Urinary bladder (tissue), 4 donors: ENCODE measurements around the gene MAN1C1. TPM values are rescaled to one million over a fixed set of nuclear protein-coding genes. Genes with fewer than 3 reads are reported as not detected.

Experiments
- DNase-seq: peaks from one replicate; pipeline ENCODE4 v3.0.0-alpha.2; 2015; ENCODE audit errors: extremely low spot score
- H3K27ac ChIP-seq: one replicate; pipeline ENCODE4 v1.5.1; 2013; ENCODE audit warnings: low read depth, mild to moderate bottlenecking, moderate library complexity
- H3K36me3 ChIP-seq: one replicate; pipeline ENCODE4 v1.6.1; 2013; ENCODE audit warnings: mild to moderate bottlenecking, moderate library complexity; ENCODE audit not compliant: insufficient read depth
- H3K4me1 ChIP-seq: one replicate; pipeline ENCODE4 v1.6.1; 2013; ENCODE audit warnings: mild to moderate bottlenecking, moderate library complexity; ENCODE audit not compliant: insufficient read depth
- H3K4me3 ChIP-seq: one replicate; pipeline ENCODE4 v1.5.1; 2013; ENCODE audit warnings: low read depth, low read length
- WGBS: extraction: QIAGEN DNeasy Blood & Tissue Kit; methylation state at CpG from one replicate; pipeline ENCODE4 v1.1.7; 2013; 5-methylcytosine and 5-hydroxymethylcytosine counted together
- polyA plus RNA-seq: library from polyadenylated mRNA; stranded (reverse); fragments of 200-250 nt; gene quantifications from one replicate; pipeline ENCODE4 v1.2.3, GENCODE V29; 2013
- total RNA-seq: library from RNA; depleted of rRNA; stranded (reverse); fragments of >200 nt; gene quantifications from one replicate; pipeline ENCODE4 v1.2.3, GENCODE V29; 2014
- donor health status: healthy with polysubstance abuse.
- donor health status: healthy.

Gene MAN1C1
- total and polyA plus RNA-seq, 2 donors, result 18.2 to 26.4 TPM

DNA sequence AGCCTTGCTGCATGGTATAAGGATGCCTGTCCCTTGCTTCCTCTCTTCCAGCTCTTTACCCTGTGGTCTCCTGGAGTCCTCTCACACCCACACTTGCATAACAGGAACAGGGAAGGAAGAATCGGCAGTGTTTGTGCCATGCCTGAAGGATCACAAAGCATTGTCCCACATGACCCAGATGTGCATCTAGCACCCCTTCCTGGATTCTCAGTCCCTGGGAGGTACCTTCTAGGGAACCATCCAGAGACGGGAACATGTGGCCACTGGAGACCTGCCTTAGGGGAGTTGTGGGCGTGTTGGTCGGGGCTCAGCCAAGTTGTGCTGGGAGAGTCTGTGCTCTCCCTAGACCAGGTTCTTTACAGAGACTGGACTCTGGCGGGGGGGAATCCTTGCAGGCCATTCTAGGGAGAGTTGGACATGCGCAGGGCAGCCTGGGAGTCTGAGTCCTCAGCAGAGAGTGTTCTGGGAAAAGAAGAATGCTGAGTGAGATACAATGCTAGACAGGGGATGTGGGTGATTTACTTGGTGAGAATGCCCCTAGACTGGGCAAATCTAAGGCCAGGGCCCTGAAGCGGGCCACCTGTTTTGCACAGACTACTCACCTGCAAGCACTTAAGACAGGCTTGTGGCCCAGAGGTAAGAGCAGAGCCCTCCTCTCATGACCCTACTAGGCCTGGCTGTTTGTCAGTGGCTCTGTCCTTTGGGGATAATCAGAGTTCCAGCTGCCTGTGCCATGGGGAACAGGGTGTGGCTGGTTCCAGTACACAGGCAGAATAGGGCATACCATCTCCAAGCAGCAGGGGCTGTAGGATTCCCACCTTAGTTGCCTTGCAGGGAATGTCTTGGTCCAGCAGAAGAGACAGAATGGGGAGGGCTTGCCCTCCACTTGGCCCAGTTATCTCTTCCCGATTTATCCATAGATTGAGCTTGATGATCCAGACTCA, 89.8 kb downstream of the MAN1C1 start:
- no peaks in the 10 kb centered on the region for H3K4me1 ChIP-seq
- WGBS, result 93% methylated on average over 8 of the region's 8 CpGs
- DNase-seq, result no peak
- no peak overlapping the region for H3K4me3 ChIP-seq
- no peak overlapping the region for H3K27ac ChIP-seq
- no peaks in the 10 kb centered on the region for H3K36me3 ChIP-seq

DNA sequence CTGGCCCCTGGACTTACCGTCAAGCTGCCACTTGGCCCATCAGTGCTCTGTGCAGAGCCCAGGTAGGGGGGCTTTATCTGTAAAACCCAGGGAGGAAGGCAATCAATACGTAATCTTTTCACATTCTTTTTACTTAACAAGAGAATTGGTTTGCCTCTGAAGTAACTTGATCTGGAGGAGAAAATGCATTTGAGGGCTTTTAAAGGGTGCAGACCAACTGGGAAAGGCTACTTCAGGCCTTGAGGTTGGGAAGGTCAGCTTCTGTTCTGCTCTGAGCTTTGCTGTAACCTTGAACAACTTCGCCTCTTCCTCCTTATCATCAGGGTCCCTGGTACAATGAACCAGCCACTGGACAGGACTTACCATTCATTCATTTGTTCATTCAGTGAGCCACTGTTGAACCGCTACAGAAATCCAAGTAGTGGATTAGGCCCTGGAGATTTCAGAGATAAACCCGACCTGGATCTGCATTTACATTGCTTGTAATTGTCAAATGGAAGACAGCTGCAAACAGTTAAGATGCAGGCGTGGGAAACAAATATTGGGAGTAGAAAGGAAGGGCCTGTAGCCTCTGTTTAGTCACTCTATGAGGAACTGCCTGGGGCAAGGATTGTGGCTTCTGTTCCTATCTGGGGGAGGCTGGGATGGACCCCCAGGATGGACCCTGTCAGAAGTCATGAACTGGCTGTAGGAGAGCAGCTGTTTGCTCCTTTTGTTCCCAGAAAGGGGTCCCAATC, 90.9 kb downstream of the MAN1C1 start:
- Histone ChIP-seq H3K4me3 (no peak overlapping the region), H3K36me3 (no peaks in the 10 kb centered on the region), H3K4me1 (no peaks in the 10 kb centered on the region), H3K27ac (no peak overlapping the region)
- 74% methylated on average over 6 of the region's 6 CpGs for WGBS
- no peak for DNase-seq

DNA sequence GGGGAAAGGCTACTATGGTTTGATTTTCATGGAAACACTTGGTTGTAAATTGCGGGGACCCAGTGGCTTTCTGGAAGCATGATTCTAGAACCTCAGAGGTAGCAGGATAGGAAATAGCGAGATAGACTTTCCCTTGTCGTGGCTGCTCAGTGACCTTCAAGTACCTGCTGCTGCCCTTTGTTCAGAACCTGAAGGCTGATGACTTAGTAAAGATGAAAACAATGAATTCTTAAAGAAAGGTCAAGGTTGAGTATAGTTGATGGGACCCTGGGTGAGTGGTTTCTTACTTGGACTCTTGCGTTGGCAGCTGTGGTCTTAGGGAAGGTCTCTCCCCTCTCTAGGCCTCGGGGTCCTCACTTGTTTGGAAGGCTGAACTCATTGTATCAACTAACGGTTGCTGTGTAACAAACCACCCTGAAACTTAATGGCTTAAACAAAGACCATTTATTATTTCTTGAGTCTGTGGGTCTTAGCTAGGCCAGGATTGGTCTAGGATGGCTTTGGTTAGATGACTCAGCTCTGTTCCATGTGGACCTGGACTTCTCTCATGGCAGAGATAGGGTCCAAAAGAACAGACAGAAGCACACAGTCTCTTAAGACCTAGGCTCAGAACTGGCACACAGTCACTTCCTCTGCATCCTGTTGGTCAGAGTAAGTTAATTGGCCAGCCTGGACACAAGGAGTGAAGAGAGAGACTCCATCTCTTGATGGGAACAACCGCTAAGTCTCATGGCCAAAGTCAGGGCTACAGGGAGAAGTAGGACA, 94.2 kb downstream of the MAN1C1 start:
- Histone ChIP-seq H3K4me1 (no peaks in the 10 kb centered on the region), H3K36me3 (no peaks in the 10 kb centered on the region), H3K4me3 (no peak overlapping the region), H3K27ac (no peak overlapping the region)
- DNase-seq, result no peak
- 94% methylated on average over 7 of the region's 7 CpGs for WGBS

DNA sequence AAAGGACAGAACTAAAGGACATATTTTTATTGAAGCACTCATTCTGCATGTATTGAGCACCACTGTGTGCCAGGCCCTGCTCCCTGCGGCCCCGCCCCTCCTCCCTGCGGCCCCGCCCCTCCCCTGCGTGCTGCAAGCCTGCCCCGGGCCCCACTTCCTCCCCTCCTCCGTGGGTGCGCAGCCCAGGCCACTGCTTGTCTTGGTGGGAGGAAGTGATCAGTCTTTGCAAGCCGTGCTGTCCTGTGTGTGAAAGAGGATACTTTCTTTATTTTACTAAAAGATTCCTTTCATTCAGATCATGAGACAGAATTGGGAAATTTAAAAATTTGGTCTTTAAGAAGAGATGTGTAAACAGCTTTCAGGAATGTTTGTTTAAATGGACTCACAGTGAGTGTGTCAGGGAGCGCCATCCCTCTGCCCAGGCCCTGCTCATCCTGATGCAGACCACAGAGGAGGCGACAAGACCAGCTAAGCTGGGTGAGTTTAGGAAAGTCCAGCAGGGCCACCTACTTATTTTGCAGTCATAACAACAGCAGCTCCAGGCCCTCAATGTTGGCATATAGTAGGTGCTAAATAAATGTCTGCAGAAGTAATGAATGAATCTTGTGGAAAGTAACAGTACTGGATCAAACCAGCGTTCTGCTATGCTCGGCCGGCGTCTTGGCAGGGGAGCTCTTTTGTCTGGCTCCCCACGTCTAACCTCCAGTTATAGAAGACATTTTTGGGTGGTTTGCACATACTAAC, 95.1 kb downstream of the MAN1C1 start:
- 67% methylated on average over 16 of the region's 16 CpGs for WGBS
- no peak for DNase-seq
- Histone ChIP-seq H3K36me3 (no peaks in the 10 kb centered on the region), H3K4me1 (no peaks in the 10 kb centered on the region), H3K4me3 (no peak overlapping the region), H3K27ac (no peak overlapping the region)

DNA sequence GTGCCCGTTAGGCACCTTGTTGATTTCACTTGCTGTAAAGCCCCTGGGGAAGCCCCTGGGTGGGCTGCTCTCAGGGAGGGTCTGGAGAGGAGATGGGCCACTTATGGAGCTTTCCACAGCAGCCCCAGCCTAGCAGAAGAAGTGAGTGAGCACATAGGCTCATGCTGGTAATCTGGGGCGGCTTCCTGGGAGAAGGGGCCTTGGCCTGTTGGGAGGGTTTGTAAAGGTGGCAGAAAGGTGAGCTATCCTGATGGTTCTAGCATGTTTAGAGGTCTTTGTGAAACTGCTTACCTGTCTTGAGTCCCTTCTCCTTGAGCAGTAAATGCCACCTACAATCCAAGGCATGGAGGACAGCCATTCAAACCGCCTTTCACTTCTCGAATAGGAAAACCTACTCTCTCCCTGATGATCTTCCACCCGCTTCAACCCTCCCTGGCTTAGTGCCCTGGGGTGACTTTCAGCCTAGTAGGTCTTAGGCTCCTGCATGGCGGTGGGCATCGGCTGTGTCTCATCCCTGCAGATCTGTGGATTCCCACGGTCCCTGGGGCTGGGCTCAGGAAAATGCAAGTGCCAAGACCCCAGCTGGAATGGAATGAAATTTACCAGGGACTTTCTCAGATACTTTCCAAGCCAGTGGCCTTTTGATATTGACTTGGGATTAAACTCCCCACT, 95.8 kb downstream of the MAN1C1 start:
- 84% methylated on average over 8 of the region's 8 CpGs for WGBS
- H3K27ac ChIP-seq, result no peak overlapping the region
- no peak overlapping the region for H3K4me3 ChIP-seq
- H3K36me3 ChIP-seq, result no peaks in the 10 kb centered on the region
- DNase-seq, result no peak
- H3K4me1 ChIP-seq, result no peaks in the 10 kb centered on the region

DNA sequence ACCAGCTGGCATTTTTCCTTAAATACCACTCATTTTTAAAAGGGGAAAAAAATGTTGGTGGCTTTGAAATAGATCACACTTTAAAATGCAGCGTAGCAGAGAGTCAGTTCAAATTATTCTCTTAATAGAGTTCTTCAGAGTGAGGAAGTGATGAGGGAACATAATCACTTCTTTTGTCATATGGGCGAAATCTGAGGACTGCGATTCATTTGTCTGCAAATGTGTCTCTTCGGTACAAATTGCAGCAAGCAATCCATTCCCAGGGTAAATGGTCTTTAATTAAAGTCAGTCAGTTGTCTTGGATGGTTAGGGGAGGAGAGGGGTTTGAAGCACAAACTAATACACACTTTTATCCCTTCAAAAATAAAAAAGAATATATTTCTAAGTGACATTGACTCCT, 97.4 kb downstream of the MAN1C1 start:
- WGBS, result 87% methylated on average over 4 of the region's 4 CpGs
- DNase-seq, result no peak
- no peak overlapping the region for H3K4me3 ChIP-seq
- H3K36me3 ChIP-seq, result no peaks in the 10 kb centered on the region
- H3K27ac ChIP-seq, result no peak overlapping the region
- H3K4me1 ChIP-seq, result no peaks in the 10 kb centered on the region

DNA sequence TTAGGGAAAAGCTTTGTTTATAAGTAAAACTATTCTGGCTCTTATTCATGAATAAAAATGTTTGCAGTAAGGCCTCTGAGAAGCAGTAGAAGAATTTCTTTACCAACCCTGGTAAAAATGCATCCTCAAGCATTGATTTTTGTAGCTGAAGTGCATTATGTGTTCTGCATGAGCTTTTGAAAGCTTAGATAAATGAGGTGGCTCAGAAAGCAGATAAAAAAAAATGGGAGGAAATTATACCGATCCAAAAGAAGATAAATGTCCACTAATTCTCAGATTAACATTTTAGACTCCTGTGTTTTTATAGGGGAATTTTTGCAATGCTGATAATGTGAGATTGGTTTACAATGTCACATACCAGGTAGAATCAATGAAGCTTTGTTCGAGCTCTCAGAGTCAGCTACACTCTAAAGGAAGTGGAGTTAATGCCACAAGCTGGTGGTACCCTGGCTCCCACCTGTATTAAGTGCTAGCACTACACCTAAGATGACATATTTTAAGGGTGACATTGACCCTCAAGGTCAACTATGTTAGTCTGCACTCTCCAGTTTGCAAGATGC, 97.9 kb downstream of the MAN1C1 start:
- Histone ChIP-seq H3K4me3 (no peak overlapping the region), H3K4me1 (no peaks in the 10 kb centered on the region), H3K27ac (no peak overlapping the region), H3K36me3 (no peaks in the 10 kb centered on the region)
- WGBS, result 35% methylated on average over 2 of the region's 2 CpGs
- no peak for DNase-seq

DNA sequence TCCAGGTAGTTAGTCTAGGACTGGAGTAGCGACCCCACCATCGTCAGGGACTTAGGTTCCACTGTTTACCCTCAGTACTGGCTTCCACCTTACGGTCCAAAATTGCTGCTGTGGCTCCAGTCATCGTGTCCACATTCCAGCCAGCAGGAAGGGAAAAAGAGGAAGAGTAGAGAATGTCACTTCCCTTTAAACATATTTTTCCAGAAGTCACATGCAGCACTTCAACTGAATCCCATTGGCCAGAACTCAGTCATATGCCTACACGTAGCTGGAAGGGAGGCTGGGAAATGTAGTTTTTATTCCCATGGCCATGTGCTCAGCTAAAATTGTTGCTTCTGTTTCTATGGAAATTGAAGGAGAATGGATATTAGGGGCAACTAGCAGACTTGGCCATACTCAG, 99.3 kb downstream of the MAN1C1 start:
- H3K4me1 ChIP-seq, result no peaks in the 10 kb centered on the region
- H3K4me3 ChIP-seq, result no peak overlapping the region
- no peak for DNase-seq
- WGBS, result 98% methylated on average over 5 of the region's 5 CpGs
- H3K27ac ChIP-seq, result no peak overlapping the region
- no peaks in the 10 kb centered on the region for H3K36me3 ChIP-seq

DNA sequence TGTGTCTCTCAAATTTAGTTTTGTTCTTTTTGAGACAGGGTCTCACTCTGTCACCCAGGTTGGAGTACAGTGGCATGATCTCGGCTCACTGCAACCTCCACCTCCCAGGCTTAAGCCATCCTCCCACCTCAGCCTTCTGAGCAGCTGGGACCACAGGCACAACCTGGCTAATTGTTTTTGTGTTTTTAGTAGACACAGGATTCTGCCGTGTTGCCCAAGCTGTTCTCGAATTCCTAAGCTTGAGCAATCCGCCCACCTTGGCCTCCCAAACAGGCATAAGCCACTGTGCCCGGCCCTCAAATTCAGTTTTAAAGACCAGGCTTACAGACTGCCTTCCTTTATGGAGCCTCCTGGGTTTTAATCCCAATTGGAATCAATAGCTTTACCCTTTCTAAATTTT, 99.7 kb downstream of the MAN1C1 start:
- DNase-seq, result no peak
- H3K27ac ChIP-seq, result no peak overlapping the region
- no peak overlapping the region for H3K4me3 ChIP-seq
- H3K36me3 ChIP-seq, result no peaks in the 10 kb centered on the region
- no peaks in the 10 kb centered on the region for H3K4me1 ChIP-seq
- 88% methylated on average over 5 of the region's 5 CpGs for WGBS

DNA sequence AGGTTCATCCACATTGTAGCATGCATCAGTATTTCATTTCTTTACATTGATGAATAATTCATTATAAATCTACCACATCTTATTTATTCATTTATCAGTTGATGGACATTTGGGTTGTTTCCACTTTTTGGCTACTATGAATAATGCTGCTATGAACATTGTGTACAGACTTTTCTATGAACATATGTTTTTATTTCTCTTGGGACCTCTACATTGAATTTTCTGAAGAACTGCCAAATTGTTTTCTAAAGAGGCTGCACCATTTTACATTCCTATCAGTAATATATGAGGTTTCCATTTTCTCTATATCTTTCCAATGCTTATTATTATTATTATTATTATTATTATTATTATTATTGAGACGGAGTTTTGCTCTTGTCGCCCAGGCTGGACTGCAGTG, 102.1 kb downstream of the MAN1C1 start:
- Histone ChIP-seq H3K27ac (no peak overlapping the region), H3K36me3 (no peaks in the 10 kb centered on the region), H3K4me3 (no peak overlapping the region), H3K4me1 (no peaks in the 10 kb centered on the region)
- DNase-seq, result no peak
- WGBS, result 99% methylated on average over 2 of the region's 2 CpGs

DNA sequence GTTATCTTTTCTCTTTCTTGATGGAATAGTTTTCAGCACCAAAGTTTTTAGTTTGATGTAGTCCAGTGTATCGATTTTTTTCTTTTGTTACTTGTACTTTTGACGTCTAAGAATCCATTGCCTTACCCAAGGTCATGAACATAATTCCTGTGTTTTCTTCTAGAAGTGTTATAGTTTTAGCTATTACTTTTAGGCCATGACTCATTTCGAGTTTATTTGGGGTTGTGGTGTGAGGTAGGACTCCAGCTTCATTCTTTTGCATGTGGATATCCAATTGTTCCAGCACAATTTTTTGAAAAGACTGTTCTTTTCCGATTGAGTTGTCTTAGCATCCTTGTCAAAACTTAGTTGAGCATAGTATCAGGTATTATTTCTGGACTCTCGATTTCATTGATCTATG, 104.0 kb downstream of the MAN1C1 start:
- DNase-seq, result no peak
- H3K27ac ChIP-seq, result no peak overlapping the region
- H3K4me3 ChIP-seq, result no peak overlapping the region
- H3K4me1 ChIP-seq, result no peaks in the 10 kb centered on the region
- H3K36me3 ChIP-seq, result no peaks in the 10 kb centered on the region
- 82% methylated on average over 5 of the region's 5 CpGs for WGBS

DNA sequence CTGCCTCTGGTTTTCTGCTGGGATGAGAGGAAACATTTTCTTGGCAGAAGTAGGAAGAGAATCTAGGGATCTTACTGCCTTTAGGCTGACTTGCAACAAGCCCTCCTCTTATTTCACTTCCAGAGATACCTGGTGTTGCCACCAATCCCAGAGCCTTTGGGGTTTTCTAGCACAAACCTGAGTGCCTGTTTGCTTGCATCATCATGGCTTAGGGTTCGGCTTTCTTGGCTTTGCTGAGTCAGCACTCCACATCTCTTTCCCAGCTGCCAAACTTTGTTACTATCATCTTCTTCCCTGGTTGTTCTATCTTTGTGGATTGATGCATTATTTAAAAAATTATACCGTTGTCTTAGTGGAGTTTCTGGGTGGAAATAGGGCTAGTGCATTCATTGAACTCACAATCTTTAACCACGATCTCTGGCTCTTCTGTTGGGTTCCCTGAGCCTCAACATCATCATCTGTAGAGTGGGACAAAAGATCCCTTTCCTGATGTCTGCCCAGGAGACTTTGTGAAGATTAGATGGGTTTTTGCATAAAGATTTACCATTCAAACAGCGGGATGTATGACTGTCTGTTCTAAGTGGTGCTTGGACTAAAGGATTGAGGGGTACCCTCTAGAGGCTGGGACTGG, 106.8 kb downstream of the MAN1C1 start:
- 72% methylated on average over 4 of the region's 4 CpGs for WGBS
- Histone ChIP-seq H3K36me3 (no peaks in the 10 kb centered on the region), H3K27ac (no peak overlapping the region), H3K4me3 (no peak overlapping the region), H3K4me1 (no peaks in the 10 kb centered on the region)
- DNase-seq, result no peak
